A172 (cell line): Measurements from ENCODE around the gene SCN4A. TPM values are rescaled to one million over a fixed set of nuclear protein-coding genes. Genes with fewer than 3 reads are reported as not detected.
A peak's percentile ranks its signal among the peaks of the same experiment; 100 is the strongest.
"Not testable (repeated sequence)": the region's sequence is repeated elsewhere in the genome, so short reads cannot be mapped to it uniquely, and the experiment has no call there.

Experiments
- DNase-seq: peaks from one replicate; pipeline ENCODE4 v3.0.0-alpha.2; 2015; ENCODE audit warnings: low spot score
- total RNA-seq: library from RNA; depleted of rRNA; stranded (reverse); fragments of >200 nt; shearing (Covaris generic); gene quantifications from 2 replicates; pipeline ENCODE4 v1.2.3, GENCODE V29; 2014; rRNA removed

Gene SCN4A
- 0.02 TPM in 1 of 2 replicates, not detected in the other for total RNA-seq

DNA sequence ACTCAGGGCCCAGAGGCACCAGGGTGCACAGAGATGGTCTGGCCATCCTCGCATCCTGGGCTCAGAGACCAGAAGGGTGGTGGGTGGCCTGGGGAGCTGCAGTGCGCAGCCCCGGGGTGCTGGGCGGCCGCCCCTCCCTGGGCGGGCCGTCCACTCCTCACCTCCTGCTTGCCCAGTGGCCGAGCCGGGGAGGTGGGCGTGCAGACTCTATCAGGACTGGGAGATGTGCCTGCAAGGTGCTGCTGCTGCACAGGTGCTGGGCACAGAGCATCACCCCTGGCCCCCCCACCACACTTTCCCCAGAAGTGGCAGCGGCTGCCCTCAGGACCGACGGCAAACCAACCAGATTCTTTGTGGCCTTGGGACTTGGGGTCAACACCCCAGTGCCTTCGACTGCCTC, at the start of gene SCN4A:
SCN4A (minus strand) TSS at position 123 of the 400 bp plus-strand sequence; CDS start at position 46, 77 bp downstream.
- DNase-seq, result no peak

DNA sequence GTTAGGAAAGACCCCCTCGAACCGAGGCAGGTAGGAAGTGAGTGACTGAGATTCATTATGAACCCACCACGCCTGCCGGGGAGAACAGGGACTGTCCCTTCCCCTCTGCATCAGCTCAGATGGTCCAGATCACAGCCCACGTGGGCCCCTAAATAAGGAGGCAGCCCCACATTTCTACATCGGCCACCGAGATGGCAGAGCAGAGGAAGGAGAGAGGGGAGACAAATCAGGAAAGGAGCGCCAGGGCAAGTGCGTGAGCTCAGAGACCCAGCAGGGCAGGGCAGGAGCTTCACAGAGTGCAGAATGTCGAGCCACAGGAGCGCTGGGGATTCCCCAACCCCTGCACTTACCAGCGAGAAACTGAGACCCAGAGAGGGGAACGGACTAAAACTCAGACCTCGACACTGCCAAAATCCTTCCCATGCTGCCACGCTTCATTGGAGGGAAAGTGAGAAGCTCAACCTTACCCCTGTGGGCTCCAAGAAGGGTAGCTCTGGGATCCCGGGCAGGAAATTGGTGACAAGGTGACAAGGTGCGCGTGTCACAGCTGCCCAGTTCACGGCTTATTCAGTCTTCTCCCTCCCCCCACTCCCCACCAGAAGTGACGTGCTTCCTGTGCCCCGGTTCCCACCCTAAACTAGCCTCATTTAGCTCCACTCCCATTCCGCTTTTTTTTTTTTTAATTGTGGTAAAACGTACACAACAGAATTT, 47.5 kb upstream of the SCN4A start, which contains the start of gene ICAM2:
ICAM2 (minus strand) TSS at position 578 of the 711 bp plus-strand sequence. CDS start 13,942 bp downstream, outside the sequence.
- no peak for DNase-seq

DNA sequence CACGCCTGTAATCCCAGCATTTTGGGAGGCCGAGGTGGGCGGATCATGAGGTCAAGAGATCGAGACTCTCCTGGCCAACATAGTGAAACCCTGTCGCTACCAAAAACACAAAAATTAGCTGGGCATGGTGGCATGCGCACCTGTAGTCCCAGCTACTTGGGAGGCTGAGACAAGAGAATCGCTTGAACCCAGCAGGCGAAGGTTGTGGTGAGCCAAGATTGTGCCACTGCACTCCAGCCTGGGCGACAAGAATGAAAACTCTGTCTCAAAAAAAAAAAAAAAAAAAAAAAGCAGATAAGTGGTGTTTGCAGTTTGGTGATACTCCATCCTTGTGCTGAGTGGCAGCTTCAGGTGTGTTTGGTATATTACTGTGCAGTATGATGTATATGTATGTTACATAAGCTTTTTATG, 46.8 kb upstream of the SCN4A start:
- not testable (repeated sequence) for DNase-seq

DNA sequence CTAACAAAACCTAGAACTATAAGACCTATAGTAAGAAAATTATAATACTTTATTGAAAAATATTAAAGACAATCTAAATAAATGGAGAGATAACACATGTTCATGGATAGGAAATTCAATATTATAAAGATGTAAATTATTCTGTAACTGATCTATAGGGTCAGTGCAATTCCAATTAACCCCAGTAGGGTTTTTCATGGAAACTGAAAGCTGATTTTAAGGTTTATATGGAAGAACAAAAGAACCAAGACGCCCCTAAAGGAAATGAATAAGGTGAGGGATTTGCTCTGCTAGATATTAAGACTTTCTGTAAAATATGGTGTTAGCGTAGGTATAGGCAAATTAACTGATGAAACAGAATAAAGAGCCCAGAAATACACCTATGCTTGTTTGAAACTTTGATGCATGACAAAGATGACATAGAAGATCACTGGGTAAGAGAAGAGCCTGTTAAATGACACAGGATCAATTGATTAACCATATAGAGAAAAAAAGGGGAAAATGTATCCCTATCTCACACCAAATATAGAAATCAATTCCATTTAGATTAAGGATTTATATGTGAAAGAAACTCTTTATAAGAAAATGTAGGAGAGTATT, 44.8 kb upstream of the SCN4A start:
- no peak for DNase-seq

DNA sequence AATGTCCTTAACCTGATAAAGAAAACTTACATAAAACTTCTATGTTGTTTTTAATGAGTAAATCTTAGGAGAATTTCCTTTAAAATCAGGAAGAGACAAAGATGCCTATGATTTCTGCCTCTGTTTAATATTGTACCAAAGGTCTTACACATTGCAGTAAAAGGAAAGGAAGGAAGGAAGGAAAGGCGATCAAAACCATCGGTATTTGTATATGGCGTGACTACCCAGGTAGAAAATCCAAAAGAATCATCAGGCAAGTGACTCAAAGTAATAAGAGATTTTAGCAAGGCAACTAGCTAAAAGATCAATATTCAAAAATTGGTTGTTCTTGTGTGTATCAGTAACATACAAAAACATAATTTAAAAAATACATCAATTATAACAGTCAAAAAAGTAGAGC, 44.3 kb upstream of the SCN4A start:
- DNase-seq, result no peak

DNA sequence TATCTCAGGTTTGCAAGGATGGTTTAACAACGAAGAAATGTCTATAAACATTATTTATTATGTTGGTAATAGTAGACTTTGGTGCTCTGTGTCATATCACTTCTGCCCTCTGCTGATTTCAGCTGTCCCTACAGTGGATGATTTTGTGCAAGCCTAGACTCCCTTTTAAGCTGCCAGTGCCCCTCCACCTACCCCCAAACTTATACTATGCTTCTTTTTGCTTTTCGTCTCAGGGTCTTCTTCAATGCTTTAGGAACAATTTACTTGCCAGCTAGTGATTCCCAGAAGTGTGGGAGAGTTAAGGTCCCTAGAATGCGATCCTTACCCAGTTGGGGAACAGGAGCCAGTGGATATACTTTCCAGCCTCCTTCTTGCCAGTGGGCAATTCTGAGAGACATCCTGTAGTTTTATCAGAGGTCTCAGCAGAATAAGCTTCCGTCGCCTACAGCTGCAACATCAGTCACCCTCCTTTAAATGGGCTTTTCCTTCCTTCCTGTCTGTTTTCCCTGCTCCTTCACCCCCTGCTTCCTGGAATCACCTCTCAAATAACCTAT, 43.6 kb upstream of the SCN4A start:
- no peak for DNase-seq

DNA sequence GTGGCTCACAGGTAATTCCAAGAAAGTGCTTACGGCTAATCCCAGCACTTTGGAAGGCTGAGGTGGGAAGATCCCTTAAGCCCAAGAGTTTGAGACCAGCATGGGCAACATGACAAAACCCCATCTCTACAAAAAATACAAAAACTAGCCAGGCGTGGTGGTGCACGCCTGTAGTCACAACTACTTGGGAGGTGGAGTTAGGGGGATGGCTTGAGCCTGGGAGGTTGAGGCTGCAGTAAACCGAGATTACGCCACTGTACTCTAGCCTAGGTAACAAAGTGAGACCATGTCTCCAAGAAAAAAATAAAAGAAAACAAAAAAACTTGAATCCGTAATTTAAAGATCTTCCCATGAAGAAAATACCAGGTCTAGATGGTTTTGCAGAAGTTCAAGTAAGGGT, 42.7 kb upstream of the SCN4A start:
- DNase-seq, result no peak

DNA sequence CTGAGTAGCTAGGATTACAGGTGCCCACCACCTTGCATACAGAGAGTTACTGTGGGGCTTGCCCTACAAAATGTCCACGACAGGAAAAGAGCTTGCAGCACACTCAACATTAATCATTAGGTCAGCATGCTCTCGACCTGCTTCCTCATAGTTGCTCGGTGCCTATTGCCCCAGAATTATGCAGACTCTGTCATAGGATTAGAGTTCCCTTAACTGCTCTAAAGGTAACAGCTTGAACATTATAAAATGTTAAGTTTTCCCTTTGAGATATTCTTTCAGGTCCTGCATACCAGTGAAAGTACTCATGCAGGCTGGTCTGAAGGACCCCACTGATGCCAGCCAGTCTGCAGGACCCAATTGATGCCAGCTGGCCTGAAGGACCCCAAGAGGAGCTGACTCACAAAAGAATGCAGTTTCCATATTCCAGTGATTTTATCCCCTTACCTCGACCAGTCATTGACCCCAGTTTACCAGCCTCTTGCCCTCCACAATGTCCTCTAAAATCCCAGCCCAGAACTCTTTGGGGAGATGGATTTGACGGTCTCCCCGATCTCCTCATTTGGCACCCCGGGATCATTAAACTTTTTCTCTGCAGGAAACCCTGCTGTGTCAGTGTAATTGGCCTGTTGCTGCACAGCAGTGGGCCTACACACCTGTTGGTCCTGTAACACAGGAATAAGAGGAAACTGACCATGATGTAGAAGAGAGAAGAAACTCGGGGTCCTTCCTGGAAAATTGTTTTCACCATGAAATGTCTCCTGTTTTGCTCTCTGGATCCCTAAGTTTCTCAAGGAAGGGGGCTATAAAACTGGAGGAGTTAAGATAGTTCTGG, 37.1 kb upstream of the SCN4A start:
- DNase-seq, result no peak

DNA sequence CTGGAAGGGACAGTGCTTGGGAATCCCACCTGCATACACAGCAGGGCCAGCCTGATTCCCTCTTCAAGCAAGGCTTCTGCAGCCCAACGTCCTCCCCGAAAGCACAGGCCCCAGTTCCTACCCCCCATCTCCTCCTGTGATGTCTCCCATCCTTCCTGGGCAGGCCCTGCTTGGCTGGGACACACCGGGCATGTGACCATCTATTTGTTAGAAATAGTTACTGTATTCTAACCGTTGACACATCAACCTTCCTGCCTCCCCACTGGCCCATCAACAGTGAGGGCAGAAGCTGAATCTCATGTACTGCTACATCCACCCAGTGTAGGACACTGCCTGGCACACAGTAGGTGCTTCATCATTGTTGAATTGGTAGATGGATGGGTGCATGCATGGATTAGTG, 36.1 kb upstream of the SCN4A start:
- DNase-seq, result no peak

DNA sequence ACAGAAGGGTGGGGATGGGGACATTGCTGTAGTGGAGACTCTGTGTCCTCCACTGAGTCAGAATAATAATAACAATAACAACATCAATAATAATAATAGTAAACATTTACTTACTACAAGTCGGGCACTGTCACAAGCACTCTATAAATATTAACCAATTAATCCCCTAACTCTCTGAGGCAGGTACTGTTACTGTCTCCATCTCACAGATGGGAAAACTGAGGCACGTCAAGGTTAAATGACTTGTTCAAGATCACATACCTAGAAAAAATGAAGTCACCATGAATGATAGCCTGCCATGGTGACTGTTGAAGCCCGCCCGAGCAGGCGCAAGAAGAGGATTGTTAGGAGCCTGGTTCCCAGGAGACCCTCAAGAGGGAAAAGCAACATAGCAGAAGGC, 35.6 kb upstream of the SCN4A start:
- no peak for DNase-seq

DNA sequence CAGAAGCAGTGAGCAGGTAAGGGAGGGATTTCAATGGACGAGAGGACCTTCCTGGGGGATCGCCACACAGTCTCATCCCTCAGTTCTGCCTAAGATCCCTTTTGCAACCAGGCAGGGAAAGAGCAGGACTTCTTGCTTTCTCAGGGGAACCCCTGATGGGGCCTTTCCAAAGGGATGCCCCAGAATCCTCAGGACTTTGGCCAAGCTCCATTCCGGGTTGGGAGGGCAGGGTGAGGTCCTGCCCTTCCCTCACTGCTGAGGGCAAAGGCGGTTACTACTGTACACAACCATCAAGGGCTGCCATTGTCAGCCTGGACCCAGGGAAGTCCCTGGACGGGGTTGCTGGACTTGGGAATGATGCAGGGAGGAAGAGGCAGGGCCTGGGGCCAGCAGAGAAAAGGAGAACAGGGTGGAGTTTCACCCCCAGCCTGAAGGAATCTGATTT, 35.1 kb upstream of the SCN4A start:
- no peak for DNase-seq

DNA sequence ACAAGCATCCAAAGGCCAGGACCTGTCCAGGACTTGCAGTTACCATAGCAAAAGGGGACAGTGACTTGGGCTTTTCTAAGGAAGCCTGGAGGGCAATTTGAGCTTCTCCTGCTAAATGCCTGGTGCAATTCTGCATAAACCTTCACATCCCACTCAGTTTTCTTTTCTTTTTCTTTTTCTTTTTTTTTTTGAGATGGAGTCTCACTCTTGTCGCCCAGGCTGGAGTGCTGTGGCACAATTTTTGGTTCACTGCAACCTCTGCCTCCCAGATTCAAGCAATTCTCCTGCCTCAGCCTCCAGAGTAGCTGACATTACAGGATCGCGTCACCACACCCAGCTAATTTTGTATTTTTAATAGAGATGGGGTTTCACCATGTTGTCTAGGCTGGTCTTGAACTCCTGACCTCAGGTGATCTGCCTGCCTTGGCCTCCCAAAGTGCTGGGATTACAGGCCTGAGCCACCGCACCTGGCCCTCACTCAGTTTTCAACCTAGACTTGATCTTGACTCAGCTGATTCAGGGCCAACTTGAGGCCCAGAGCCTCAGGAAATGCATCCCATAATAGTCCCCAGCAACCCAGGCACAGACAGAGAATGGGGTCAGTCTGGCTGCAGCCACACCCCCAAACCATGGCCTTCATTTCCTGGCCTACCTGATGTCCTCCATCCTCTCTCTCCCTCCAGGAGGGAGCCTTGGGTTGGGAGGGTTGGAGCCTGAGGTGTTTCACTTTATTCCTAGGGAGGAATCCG, 34.5 kb upstream of the SCN4A start:
- DNase-seq, result not testable (repeated sequence)

DNA sequence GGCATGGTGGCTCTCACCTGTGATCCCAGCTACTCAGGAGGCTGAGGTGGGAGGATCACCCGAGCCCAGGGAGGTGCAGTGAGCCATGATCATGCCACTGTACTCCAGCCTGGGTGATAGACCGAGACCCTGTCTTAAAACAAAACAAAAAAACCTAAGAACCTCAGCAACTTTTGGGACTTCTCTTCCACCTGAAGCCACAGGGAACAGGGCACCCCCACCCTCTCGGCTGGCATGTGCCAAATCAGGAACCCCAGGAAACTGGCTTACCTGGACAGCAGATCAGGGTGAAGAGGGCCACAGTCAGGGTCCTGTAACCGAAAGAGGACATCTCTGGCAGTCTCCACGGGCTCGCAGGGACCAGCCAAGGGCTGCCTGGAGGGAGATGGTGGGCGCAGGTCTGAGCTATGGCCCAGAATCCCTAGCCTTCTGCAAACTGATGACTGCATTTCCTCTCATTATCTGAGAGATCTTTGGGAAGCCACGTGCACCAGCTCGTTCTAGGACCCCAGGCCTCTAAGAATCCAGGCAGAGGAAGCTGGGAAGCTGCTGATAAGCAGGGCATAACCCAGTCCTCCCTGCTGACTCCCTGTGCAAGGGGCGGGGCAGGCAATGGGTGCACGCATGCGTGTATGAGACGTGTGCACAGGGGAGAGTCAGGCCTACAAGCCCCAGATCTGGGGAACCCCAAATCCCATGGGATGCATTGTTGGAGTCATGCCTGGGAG, 33.8 kb upstream of the SCN4A start:
- no peak for DNase-seq

DNA sequence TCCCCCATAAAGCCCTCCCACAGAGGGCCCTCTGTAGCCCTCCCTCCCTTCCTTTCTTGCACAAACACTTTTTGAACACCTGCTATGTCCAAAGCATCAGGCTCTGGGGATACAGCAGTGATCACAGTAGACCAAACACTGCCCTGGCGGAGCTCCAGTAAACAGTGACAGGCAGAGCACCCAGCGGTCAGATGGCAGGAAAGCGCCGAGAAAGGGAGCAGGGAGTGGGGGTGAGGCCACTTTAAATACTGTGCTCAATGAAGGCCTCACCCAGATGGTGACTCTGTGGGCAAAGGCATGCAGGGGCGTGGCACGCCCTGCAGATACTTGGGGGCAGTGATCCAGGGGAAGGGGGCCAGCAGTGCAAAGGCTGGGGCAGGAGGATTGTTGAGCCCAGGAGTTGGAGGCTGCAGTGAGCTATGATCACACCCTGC, 33.0 kb upstream of the SCN4A start:
- DNase-seq, result peak; percentile 61

DNA sequence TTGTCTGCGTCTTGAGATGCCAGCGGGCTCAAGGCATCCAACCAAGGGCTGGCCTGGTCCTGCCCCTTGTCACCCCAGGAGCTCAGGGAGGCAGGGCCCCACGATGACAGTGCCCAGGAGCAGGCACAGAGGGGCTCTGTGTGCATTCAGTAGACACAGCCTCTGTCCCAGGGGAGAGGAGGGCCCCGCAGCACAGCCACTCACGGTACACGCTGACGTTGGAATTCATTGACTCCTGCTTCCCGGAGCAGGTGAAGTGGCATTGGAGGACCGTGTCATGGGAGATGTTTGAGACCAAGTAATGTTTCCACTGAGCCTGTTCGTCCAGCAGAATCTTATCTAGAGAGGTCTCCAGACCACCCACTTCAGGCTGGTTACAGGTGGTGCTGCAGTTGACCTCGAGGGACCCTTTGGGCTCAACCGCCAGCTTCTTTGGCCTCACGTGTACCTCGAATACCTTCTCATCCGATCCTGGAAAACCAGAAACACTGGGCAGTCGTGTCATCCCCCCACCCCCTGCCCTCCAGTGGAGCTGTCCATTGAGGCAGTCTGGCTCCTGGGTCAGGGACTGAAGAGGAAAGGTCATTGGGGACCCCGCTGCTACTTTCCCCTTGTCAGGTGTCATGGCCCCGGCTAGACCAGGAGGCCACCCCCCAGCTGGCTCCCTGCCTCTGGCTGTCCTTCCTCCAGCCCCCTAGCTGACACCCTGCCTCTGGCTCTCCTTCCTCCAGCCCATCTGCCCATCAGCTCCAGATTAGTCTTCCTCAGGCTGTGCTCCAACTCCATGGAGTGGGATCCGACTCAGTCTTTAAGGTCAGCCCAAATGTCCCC, 32.4 kb upstream of the SCN4A start:
- DNase-seq, result no peak

DNA sequence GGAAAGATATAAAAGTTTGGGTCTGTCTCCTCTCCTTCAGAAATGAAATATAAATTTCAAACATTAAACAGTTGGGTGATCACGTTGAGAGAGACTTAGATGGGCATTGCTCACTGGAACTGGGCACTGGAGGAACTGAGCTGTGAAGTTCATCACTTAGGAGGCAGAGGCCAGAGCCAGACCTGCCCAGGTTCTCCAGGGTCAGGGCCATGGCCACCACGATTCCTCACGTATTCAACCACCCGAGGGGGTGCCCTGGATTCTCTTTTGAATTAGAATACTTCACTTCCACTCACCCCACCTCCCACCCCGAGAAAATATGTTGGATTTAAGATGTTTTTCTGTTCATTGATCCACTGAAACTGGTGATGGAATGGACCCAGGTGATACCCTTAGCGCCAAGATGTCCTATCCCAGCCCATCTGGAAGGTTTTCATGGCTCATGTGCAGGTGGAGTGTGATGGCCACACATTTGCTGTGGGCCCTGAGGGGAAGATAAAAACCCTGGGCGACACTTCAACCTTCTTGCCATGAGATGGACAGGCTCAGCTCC, 31.6 kb upstream of the SCN4A start:
- no peak for DNase-seq

DNA sequence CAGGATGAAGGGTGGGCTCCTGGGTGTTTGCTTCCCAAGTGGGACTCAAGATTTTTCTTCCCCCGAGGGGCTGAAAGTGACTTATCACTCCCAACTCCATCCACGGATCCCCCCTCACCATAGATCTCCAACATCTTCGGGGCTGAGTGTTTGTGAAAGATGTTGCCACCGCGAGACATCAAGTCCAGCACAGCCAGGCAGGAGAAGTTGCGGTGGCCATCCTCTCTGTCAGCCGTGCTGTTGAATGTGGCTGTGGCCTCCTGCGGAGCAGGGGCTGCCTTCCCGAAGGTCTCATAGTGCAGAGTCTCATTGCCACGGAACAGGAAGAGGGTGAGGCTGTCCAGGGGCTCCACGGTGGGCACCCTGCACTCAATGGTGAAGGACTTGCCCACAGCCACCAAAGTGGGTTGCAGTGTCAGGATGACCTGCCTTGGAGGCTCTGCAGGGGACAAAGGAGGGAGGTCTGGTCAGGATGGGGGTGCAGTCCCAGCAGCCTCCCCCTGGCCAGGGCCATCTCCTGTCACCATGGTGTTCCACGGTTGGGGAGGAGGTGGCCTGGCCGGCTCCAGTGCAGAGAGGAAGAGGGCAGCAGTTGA, 30.9 kb upstream of the SCN4A start:
- no peak for DNase-seq

DNA sequence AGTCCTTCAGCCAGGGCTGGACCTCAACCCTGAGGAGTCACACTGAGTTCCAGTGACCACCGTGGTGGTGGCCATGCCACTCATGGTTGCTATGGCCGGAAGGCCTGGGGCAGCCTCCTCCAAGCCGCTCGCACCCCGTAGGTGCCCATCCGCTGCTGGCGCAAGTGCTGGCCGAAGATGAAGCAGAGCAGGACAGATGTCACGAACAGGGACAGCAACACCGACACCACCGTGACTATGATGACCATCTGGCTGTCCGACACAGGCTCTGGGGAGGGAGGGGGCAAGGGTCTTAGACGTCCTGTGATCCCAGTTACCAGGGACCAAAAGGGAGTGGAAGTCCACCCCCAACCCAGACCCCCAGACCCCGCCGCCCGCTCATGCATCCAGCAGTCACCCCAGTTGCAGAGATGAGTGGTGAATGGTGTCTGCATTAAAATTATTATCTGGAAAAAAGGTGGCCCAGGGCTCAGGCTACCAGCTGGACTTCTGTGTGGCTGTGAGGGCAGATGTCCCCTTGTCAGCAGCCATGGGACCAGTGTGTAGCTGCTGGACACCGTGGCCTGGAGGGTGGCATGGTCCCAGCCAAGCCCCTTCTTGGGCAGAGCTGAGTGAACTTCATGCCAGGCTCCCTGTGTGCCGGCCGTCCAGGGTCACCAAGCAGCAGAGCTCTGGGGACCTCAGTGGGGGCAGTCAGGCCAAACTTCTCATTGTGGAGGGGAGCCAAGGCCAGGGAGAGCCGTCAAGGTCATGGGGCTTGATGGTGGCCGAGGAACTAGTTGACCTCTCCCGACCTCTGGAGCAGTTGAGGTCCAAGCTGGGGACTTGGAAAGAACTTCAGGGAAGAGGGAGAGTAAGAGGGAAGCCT, 30.2 kb upstream of the SCN4A start:
- DNase-seq, result no peak
